HG03280 (cell line): ENCODE results near the gene TCL1B.
A peak's percentile ranks its signal among the peaks of the same experiment; 100 is the strongest.

Experiments used
- ATAC-seq: cut with Tn5 transposase; IDR thresholded peaks from one replicate; pipeline ENCODE4 v1.9.1; 2021; ENCODE audit warnings: mild to moderate bottlenecking, moderate library complexity; ENCODE audit not compliant: unreplicated experiment

Gene TCL1B

DNA sequence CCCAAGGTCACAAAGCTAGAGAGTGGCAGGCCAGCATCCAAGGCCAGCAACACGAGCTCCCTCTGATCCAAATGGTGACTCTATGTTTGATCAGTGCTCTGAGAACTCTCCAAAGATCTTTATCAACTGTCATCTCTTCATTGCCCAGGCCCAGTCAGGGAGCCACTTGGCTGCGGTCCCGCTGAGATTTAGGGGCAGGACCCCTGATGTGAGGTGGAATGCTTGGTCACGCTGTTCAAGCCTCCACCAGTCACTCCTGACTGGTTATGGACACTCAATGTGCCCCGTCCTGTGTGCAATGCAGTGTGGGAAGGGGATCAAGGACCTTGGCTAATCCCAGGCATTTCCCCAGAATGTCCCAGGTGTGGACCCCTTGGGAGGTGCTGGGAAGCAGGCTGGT, 19.8 kb upstream of the TCL1B start:
- ATAC-seq, result no peak

GRCh38 chr14:95667249-95667693, 19.0 kb upstream of the TCL1B start:
- ATAC-seq, result no peak

- no peak for ATAC-seq
Observed at GRCh38 chr14:95668235-95668772, 17.9 kb upstream of the TCL1B start.

DNA sequence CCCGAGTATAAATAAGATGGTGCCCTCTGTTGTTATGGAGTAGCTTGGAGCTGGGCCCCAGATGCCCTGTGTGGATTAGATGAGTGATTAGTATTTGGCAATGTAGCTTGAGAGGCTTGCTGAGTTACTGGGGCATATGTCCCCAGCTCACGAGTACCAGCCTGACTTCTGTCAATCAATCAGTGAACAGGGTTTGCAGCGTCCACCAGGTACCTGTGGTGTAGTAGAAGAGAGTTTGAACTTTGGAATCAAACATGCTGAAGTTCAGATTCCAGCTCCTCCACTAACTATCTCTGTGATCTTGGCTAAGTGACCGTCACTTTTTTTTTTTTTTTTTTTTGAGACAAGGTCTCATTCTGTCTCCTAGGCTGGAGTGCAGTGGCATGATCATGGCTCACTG, 11.6 kb upstream of the TCL1B start:
- no peak for ATAC-seq

- no peak for ATAC-seq
Observed at GRCh38 chr14:95675486-95675885, 10.7 kb upstream of the TCL1B start.

GRCh38 chr14:95677179-95677835, 8.9 kb upstream of the TCL1B start:
- ATAC-seq, result no peak

GRCh38 chr14:95679148-95679815, 6.9 kb upstream of the TCL1B start:
- no peak for ATAC-seq

DNA sequence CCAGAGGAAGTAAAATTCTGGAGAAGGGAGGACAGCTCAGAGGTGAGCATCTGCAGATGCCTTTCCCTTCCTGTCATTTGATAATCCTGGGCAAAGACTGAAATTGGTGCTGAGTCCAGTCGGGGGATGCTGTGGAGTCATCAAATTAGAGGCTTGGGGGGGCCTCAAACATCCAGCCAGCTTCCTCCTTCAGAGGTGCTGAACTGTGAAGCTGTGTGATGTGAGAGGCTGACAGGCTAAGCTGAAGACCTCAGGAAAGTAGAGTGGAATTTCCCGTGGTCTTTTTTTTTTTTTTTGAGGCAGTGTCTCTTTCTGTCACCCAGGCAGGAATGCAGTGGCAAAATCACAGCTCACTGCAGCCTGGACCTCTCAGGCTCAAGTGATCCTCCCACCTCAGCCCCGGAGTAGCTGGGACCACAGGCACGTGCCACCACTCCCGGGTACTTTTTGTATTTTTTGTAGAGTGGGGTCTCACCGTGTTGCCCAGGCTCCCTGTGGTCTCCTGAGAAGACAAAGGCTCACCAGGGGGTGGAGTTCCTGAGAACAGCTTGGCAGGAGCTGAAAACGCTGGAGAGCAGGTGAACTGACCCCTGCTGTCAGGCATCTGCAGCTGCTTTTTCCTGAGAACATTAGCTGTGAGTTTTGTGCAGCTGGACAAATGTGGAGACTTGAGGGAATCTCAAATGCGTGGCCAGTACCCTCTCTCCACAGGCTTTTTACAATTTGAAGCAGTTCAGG, 6.1 kb upstream of the TCL1B start:
- ATAC-seq, result no peak

GRCh38 chr14:95681153-95681552, 5.1 kb upstream of the TCL1B start:
- ATAC-seq, result no peak

GRCh38 chr14:95683793-95684192, 2.4 kb upstream of the TCL1B start:
- no peak for ATAC-seq

GRCh38 chr14:95686935-95687334, 709 bp downstream of the TCL1B start:
- no peak for ATAC-seq

GRCh38 chr14:95689441-95689840, 3.2 kb downstream of the TCL1B start:
- ATAC-seq, result no peak

DNA sequence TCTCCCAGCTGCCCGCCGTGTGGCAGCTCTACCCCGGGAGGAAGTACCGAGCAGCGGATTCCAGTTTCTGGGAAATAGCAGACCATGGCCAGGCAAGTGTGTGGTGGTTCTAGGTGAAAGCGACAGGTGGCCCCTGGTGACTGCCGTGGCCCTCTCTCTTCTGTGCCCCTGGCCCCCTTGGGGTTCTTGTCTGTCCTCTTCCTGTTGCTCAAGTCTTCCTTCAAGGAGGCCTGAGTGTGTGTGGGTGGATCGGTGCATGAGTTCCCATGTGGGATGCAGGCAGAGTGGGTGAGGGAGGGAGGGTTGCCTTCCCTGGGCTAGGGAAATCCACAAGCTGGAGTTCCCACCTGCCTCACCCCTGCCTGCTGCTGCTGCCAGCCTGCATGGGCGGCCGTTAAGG, 4.6 kb downstream of the TCL1B start:
- ATAC-seq, result no peak

DNA sequence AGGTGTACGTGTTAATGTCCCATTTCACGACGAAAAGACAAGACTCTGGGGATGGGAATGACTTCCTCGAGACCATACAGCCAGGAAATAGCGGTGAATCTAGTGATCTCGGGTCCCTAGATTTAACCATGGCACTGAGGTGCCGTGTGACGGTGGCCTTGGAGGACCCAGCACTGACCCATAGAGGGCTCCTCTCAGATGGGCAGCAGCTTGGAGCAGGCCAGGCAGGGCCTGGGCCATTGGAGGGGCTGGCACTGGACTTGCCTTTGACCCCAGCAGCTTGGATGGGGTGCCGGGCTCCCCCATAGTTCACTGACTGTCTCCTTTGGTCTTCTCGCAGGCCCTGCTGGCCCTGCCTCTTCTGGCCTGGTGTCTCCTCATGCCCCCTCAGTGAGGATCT, 5.4 kb downstream of the TCL1B start:
- no peak for ATAC-seq

GRCh38 chr14:95692109-95692508, 5.9 kb downstream of the TCL1B start:
- no peak for ATAC-seq

DNA sequence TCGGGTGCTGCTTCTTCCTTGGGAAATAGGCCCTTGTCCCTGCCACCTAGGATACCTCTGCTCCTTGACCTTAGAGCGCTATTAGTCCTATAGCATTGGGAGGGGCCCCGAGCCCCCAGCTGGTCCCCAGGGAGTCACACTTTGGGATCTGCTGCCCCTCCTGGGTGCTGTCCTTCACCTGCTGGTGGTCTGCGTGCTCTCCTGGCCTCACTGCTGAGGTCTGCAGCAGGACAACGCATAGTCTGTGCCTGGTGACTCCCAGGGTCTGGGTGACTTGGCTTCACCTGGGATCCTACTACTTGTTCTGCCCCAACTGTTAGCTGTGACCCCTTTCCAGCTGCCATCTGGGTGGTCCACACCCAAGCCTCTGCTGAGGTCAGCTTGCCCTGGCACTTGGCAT, 8.8 kb downstream of the TCL1B start:
- no peak for ATAC-seq

DNA sequence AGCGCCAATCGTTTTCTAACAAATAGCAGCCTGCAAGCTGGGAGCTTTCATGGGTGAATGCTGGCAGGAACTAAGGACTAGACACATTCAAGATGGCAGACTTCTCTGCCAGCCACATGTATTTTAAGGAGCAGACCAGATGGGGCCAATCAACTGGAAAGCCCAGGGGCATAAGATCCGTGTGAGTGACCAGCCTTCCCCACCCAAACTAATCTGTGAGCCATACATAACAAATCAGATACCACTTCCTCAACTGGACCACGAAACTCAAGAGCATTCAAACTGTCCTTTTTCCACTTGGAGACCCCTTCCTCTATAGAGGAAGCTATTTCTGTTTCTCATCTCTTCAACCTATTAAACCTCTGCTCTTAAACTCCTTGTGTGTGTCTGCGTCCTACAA, 9.7 kb downstream of the TCL1B start:
- ATAC-seq, result no peak

DNA sequence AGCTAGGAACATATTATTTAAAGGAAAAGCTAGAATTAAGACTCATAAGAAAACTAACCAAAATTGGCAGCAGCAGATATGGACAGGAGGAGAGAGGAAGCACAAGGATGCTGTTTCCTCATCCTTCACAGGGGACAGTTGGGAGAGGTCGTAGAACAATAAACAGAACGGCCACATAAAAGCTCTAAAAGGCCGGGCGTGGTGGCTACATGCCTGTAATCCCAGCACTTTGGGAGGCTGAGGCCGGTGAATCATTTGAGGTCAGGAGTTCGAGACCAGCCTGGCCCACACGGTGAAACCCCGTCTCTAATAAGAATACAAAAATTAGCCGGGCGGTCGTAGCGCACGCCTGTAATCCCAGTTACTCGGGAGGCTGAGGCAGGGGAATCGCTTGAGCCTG, 10.5 kb downstream of the TCL1B start:
- ATAC-seq, result no peak

DNA sequence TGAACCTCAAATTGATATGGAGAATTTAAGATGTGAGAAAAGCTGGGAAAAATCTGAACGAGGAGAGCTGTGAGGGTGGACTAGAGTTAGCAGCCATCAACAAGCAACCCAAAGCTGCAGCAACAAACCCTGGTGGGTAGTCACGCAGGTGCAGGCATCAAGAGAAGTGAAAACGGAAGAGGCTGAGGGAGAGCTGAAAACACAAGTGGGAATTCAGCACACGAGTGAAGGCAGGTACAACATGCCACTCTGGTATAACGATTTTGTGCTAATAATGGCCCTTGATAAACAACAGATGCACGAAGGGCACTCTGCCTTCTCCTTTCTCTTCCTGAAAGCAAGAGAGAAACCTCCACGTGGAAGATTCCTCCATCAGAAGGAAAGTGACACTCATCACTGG, 11.5 kb downstream of the TCL1B start:
- peak; percentile 45 for ATAC-seq

- ATAC-seq, result no peak
Observed at GRCh38 chr14:95698287-95698686, 12.1 kb downstream of the TCL1B start.

DNA sequence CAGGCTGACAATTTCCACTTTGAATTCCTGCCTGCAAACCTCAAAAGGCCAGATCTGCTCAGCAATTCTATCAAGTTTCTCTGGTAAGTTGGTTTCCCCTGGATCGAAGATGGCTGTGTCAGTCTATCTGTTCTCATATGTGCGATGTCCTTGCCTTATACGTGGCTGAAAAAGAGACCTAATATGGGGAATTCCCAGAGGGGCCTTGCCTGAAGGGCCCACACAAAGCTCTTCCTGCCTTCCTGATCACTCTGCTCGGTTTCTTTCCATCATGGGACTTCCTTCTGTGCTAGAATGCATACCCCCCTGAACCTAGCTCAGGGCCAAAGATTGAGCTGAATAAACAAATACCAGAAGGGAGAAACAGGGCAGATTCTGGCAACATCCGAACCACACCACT, 13.2 kb downstream of the TCL1B start:
- peak; percentile 39 for ATAC-seq
